GM21825 (cell line): ENCODE measurements around the gene ELK1.
"Not testable (repeated sequence)": the region's sequence is repeated elsewhere in the genome, so short reads cannot be mapped to it uniquely, and the experiment has no call there.

ENCODE experiments used
- ATAC-seq: cut with Tn5 transposase; IDR thresholded peaks from one replicate; pipeline ENCODE4 v1.9.1; 2021; ENCODE audit warnings: mild to moderate bottlenecking, moderate library complexity; ENCODE audit not compliant: unreplicated experiment

The ELK1 gene

GRCh38 chrX:47613082-47613481, 37.3 kb downstream of the ELK1 start:
- no peak for ATAC-seq

GRCh38 chrX:47612418-47612817, 37.9 kb downstream of the ELK1 start:
- ATAC-seq, result no peak

GRCh38 chrX:47611926-47612325, 38.4 kb downstream of the ELK1 start:
- no peak for ATAC-seq

- no peak for ATAC-seq
Observed at GRCh38 chrX:47611489-47611888, 38.9 kb downstream of the ELK1 start.

GRCh38 chrX:47610511-47610910, 39.9 kb downstream of the ELK1 start:
- no peak for ATAC-seq

GRCh38 chrX:47608130-47608810, 42.1 kb downstream of the ELK1 start:
- no peak for ATAC-seq

DNA sequence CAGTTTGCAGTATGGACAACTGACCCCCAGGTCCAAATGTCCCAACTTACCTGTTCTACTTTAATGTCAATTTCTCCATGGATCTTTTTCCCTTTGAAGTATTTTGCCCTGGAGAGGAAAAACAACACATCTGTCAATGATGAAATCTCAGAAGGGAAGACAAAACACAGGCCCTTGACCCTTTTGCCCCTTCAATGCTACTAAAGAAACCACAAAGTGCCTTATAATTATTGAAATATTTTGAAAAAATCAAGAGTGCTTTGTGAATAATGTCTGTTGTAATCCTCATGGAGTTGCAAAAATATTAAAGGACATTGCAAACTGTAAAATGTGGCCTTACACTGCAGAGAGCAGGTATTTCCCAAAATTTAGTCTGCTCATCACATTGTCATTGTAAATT, 43.3 kb downstream of the ELK1 start:
- no peak for ATAC-seq

- ATAC-seq, result no peak
Observed at GRCh38 chrX:47605024-47605423, 45.3 kb downstream of the ELK1 start.

GRCh38 chrX:47603125-47603524, 47.2 kb downstream of the ELK1 start:
- not testable (repeated sequence) for ATAC-seq

DNA sequence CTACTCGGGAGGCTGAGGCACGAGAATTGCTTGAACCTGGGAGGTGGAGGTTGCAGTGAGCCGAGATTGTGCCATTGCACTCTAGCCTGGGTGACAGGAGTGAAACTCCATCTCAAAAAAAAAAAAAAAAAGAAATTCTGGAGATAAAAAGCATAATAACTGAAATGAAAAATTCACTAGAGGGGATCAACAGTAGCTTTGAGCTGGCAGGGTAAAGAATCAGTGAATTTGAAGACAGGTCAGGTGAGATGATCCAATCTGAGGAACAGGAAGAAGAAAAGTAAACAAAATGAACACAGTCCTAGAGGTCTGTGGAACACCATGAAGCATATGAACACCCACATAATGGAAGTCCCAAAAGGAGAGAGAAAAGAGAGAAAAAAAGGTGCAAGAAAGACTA, 53.1 kb downstream of the ELK1 start:
- ATAC-seq, result no peak

DNA sequence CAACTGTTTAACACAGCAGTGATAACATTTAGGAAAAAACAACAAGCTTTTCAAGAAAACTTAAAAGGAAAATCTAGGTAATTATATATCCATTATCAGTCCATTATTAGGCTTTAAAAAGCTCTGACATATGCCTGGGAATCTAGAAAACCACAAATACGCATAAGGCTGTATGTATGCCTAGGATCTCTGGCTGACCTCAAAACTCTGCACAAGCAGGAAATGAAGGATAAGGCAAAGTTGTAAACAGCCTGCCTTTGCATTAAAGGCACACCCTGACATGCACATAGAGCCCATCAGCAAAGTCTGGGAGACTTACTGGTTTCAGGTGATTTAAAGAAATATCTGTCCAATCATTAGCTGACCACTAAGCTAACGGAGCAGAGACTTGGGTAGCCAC, 54.1 kb downstream of the ELK1 start:
- ATAC-seq, result no peak

- no peak for ATAC-seq
Observed at GRCh38 chrX:47595716-47596251, 54.6 kb downstream of the ELK1 start.

DNA sequence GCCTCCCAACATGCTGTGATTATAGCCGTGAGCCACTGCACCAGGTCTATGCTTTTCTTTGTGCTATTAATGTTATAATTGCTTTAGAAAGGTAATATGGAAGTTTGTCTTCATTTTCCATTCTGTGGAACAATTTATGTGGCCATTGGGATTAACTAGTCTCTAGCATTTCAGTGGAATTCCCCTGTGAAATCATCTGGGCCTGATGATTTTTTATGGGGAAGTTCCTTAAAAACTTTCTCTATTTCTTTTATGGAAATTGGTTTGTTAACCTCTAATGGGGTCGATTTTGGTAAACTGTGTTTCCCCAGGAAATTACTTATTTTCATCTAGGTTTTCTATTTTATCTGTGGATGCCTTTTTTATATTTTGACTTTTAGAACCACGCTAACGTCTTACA, 56.8 kb downstream of the ELK1 start:
- no peak for ATAC-seq

DNA sequence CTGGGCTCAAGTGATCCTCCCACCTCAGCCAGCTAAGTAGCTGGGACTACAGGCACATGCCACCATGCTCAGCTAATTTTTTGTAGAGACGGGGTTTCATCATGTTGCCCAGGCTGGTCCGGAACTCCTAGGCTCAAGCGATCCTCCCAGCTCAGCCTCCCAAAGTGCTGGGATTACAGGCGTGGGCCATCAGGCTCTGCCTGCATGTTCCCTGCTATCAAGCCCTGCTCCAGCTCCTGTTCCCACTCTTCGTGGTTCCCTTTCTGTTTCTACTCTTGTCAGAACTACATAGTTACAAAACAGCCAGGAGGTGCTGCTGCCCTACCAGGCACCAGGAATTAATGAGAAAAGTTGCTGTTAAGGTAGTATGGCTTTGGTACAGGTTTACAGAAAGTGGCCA, 59.4 kb downstream of the ELK1 start:
- no peak for ATAC-seq

DNA sequence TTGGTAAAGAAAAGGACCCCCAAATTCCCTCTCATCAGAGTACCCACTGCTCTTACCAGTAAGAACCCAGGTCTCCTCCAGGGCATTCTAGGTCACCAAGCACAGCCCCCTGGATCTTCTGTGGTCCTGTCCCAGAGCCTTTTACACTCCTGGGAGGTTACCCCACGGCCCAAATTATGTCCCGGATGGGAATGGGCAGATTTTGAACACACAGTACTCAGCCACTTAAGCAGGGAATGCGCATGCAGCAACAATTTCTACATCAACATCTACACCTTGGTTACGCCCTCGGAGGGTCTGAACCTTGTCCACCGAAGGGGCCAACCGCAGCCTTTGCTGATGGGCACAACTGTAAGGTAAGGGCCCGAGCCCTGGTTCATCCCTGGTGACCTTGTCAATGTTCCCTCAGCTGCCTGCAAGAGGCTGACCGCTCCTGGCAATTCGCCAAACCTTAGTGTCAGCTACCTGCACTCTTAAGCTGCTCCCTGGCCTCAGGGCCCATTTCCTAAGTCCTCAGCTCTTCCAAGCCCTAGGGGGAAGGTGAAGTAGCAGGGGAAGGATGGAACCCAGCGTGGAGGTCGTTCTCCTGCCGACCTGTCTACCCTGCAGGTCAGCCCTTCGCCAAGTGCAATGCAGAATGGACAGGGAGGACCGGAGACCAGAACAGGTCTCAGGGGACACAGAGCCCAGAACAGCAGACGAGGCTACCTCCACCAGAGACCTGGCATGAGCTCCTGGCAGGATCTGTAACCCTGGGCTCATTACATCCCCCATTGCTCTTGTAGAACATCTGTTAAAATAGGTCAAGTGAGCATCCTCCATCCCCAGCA, 62.2 kb downstream of the ELK1 start:
- ATAC-seq, result no peak

DNA sequence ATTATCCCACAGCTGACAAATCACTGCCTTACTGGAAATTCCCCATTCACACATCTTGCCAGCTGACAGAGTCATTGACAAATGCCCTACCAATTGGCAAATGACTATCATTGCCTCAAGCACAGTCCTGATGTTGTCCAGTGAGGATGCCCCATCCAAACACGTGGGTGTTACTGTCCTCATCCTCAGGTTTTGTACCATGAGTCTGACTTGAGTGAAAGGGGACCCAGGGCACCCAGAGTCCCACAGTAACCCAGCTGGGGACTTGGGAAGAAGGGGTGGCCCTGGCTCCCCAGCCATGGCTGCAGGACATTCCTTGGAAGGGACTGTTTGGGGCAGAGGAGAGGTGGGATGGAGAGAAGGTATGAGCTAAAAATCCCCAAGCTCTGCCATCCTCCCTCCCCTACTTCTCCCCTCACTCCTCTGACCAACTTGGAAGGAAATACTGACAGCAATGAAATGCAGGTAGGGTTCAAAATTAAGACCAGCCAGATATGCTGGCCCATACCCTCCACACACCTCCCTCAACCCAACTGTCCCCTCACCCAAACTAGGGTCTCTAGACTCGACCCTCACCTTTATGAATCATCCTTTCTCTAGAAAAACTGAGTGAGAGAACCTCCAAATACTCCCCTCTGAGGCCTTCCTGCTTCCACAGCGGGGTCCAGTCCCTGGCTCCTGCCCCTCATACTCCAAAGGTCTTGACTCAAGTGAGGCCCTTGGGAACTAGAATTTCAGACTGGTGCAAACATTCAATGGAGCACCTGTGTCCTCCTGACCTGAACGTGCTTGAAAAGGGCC, 63.1 kb downstream of the ELK1 start:
- ATAC-seq, result no peak

DNA sequence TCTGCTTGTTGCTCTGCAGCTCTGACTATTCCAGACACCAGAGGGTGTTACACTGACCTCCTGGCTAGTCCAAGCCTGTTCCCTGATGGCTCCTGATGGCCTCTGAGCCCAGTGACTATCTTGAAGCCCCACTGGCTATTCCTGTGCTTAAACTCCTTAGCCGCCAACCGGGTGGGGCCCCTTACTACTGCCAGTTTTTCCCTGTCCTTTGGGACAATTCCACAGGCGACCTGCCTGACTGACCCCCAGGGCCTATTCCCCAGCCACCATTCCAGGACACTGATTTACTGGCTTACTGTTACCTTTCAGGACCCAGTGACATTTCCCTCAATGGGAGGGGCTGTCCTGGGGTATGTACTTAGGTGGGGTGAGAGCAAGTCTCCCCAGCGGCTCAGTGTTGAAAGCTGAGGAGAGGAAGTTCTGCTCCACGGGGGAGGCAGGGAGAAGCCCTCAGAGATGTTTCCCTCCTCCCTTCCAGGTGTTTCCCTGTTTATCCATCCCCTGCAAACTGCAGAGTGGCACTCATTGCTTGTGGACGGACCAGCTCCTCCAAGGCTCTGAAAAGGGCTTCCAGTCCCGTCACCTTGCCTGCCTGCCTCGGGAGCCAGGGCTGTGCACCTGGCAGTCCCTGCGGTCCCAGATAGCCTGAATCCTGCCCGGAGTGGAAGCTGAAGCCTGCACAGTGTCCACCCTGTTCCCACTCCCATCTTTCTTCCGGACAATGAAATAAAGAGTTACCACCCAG, 64.1 kb downstream of the ELK1 start:
- ATAC-seq, result no peak
